NOMO-1 treated with DMSO at 0.1 percent for 48 hours (cell line): ENCODE data around the gene PALB2.
A peak's percentile ranks its signal among the peaks of the same experiment; 100 is the strongest.
"Not testable (repeated sequence)": the region's sequence is repeated elsewhere in the genome, so short reads cannot be mapped to it uniquely, and the experiment has no call there.

Source experiments
- DNase-seq: peaks from one replicate; lab custom pipeline; 2025; ENCODE audit not compliant: unreplicated experiment; lab: John Stamatoyannopoulos, UW

Gene PALB2

GRCh38 chr16:23584186-23585076 lies 56.7 kb downstream of the PALB2 start:
- no peak for DNase-seq

- not testable (repeated sequence) for DNase-seq
Measured at GRCh38 chr16:23583271-23583670, 57.8 kb downstream of the PALB2 start.

GRCh38 chr16:23581764-23582163 lies 59.3 kb downstream of the PALB2 start:
- DNase-seq, result no peak

GRCh38 chr16:23580391-23580790 lies 60.7 kb downstream of the PALB2 start:
- DNase-seq, result no peak

GRCh38 chr16:23579371-23579770 lies 61.7 kb downstream of the PALB2 start:
- DNase-seq, result no peak

- DNase-seq, result peak; percentile 15
Measured at GRCh38 chr16:23578101-23578830, 62.8 kb downstream of the PALB2 start.

- DNase-seq, result no peak
Measured at GRCh38 chr16:23577493-23577892, 63.6 kb downstream of the PALB2 start.

- DNase-seq, result no peak
Measured at GRCh38 chr16:23575834-23576233, 65.3 kb downstream of the PALB2 start.

GRCh38 chr16:23573817-23574216 lies 67.3 kb downstream of the PALB2 start:
- DNase-seq, result no peak

GRCh38 chr16:23572394-23572793 lies 68.7 kb downstream of the PALB2 start:
- no peak for DNase-seq

- no peak for DNase-seq
Measured at GRCh38 chr16:23571895-23572294, 69.2 kb downstream of the PALB2 start.

- DNase-seq, result peak; percentile 94
Measured at GRCh38 chr16:23570992-23571632, 70.0 kb downstream of the PALB2 start.

GRCh38 chr16:23567602-23568001 lies 73.5 kb downstream of the PALB2 start:
- DNase-seq, result no peak

- DNase-seq, result no peak
Measured at GRCh38 chr16:23566724-23567123, 74.4 kb downstream of the PALB2 start.

- DNase-seq, result no peak
Measured at GRCh38 chr16:23564575-23565363, 76.3 kb downstream of the PALB2 start.

GRCh38 chr16:23563186-23563585 lies 77.9 kb downstream of the PALB2 start:
- no peak for DNase-seq

- no peak for DNase-seq
Measured at GRCh38 chr16:23562505-23562904, 78.6 kb downstream of the PALB2 start.

GRCh38 chr16:23561586-23561985 lies 79.5 kb downstream of the PALB2 start:
- DNase-seq, result no peak

- no peak for DNase-seq
Measured at GRCh38 chr16:23557779-23558702, 83.1 kb downstream of the PALB2 start.
